Fibroblast of lung (primary cell): ENCODE results near the gene ANXA3. TPM values are rescaled to one million over a fixed set of nuclear protein-coding genes. Genes with fewer than 3 reads are reported as not detected.

ENCODE experiments used
- DNase-seq, 2 donors: peaks; one replicate each; pipeline versions ENCODE4 v3.0.0 to v3.0.0-alpha.2; 2010; ENCODE audit warnings: low read depth in 2 of 2
- H2AFZ ChIP-seq: 2 replicates; pipeline ENCODE4 v1.5.1; 2012; ENCODE audit warnings: low read length, control low read depth, inconsistent platforms
- H3K27ac ChIP-seq: 2 replicates; pipeline ENCODE4 v1.5.1; 2011; ENCODE audit warnings: low read length, control low read depth; ENCODE audit not compliant: insufficient read depth
- H3K27me3 ChIP-seq: 2 replicates; pipeline ENCODE4 v1.5.1; 2011; ENCODE audit warnings: mild to moderate bottlenecking, low read length; ENCODE audit not compliant: control insufficient read depth, insufficient read depth
- H3K36me3 ChIP-seq: 2 replicates; pipeline ENCODE4 v1.5.1; 2011; ENCODE audit warnings: low read length; ENCODE audit not compliant: control insufficient read depth, insufficient read depth
- H3K4me1 ChIP-seq: 2 replicates; pipeline ENCODE4 v1.5.1; 2011; ENCODE audit warnings: low read length; ENCODE audit not compliant: control insufficient read depth, insufficient read depth; ENCODE audit errors: extremely low read depth
- H3K4me2 ChIP-seq: 2 replicates; pipeline ENCODE4 v1.5.1; 2011; ENCODE audit warnings: low read length, control low read depth; ENCODE audit not compliant: insufficient read depth; ENCODE audit errors: extremely low read depth
- H3K4me3 ChIP-seq, 4 experiments: fragments of 200-600 bp in 1 of 4; sonication (generic) in 1 of 4; replicated peaks in 1 of 4; 2 replicates each; pipeline ENCODE4 v1.5.1; 2011 to 2016; ENCODE audit warnings: low read length in 4 of 4, low read depth in 3 of 4, mild to moderate bottlenecking in 3 of 4, control low read depth in 2 of 4, inconsistent platforms in 1 of 4, mixed read lengths in 1 of 4; ENCODE audit not compliant: insufficient read depth in 1 of 4; ENCODE audit errors: control extremely low read depth in 1 of 4
- H3K79me2 ChIP-seq: 2 replicates; pipeline ENCODE4 v1.5.1; 2012; ENCODE audit warnings: mild to moderate bottlenecking, low read length, inconsistent platforms; ENCODE audit not compliant: control insufficient read depth, insufficient read depth
- H3K9ac ChIP-seq: 2 replicates; pipeline ENCODE4 v1.5.1; 2011; ENCODE audit warnings: mild to moderate bottlenecking, low read length, control low read depth; ENCODE audit not compliant: insufficient read depth
- H3K9me3 ChIP-seq: 2 replicates; pipeline ENCODE4 v1.5.1; 2012; ENCODE audit warnings: low read depth, low read length; ENCODE audit not compliant: control insufficient read depth, insufficient read depth
- H4K20me1 ChIP-seq: 2 replicates; pipeline ENCODE4 v1.5.1; 2011; ENCODE audit warnings: low read length; ENCODE audit not compliant: control insufficient read depth, insufficient read depth; ENCODE audit errors: extremely low read depth
- CTCF ChIP-seq, 2 donors: IDR thresholded peaks in 1 of 2; conservative IDR thresholded peaks in 1 of 2; 1 replicate in 1 of 2; 2 replicates in 1 of 2; pipeline ENCODE4 v1.5.1; 2011 to 2012; ENCODE audit warnings: low read length in 2 of 2, control low read depth in 1 of 2, inconsistent platforms in 1 of 2, low read depth in 1 of 2, mild to moderate bottlenecking in 1 of 2
- EZH2 ChIP-seq: IDR thresholded peaks from 2 replicates; pipeline ENCODE4 v1.5.1; 2012; ENCODE audit warnings: low read length, control low read depth, mild to moderate bottlenecking; ENCODE audit errors: missing control alignments
- polyA plus RNA-seq, 2 donors: library from polyadenylated mRNA; depleted of rRNA in 1 of 2; stranded (reverse) in 1 of 2; unstranded in 1 of 2; fragments of >200 nt; gene quantifications; 2 replicates each; pipeline ENCODE4 v1.2.1, GENCODE V29; 2011 to 2012; ENCODE audit warnings: missing spikeins in 1 of 2
- total RNA-seq: library from RNA; depleted of rRNA; stranded (reverse); fragments of >200 nt; gene quantifications from 2 replicates; pipeline ENCODE4 v1.2.1, GENCODE V29; 2014

Gene ANXA3
- total and polyA plus RNA-seq, 2 donors (not counting 1 experiment from before 2014, with no cell fraction given), result 9.7 to 9.9 TPM

GRCh38 chr4:78659264-78659663, 107.7 kb downstream of the ANXA3 start:
- no peaks in the 10 kb centered on the region for H4K20me1 ChIP-seq
- H3K9me3 ChIP-seq, result no peaks in the 10 kb centered on the region
- H3K79me2 ChIP-seq, result no peaks in the 10 kb centered on the region
- no peak overlapping the region for H3K4me2 ChIP-seq
- H3K4me3 ChIP-seq, result no peak overlapping the region
- no peaks in the 10 kb centered on the region for H3K27me3 ChIP-seq
- peaks cover 17% of the 10 kb centered on the region for H3K4me1 ChIP-seq
- TF ChIP-seq EZH2 (no peak), CTCF (conservative IDR thresholded peaks at IDR 0.05 in 1 of 2, IDR thresholded peaks at IDR 0.05 in 1 of 2; ENCODE audit: low read depth in 1 of 2, low read length in 2 of 2) (no peak)
- peak; percentile 47 to 76 for DNase-seq
- H3K9ac ChIP-seq, result no peak overlapping the region
- H3K36me3 ChIP-seq, result no peaks in the 10 kb centered on the region
- H2AFZ ChIP-seq, result no peak overlapping the region
- no peak overlapping the region for H3K27ac ChIP-seq

GRCh38 chr4:78659665-78660064, 108.1 kb downstream of the ANXA3 start:
- Histone ChIP-seq H2AFZ (no peak overlapping the region), H3K9ac (no peak overlapping the region), H3K27ac (no peak overlapping the region), H3K4me1 (peaks cover 15% of the 10 kb centered on the region), H3K36me3 (no peaks in the 10 kb centered on the region), H3K4me3 (no peak overlapping the region), H3K4me2 (no peak overlapping the region), H3K9me3 (no peaks in the 10 kb centered on the region), H4K20me1 (no peaks in the 10 kb centered on the region), H3K27me3 (no peaks in the 10 kb centered on the region), H3K79me2 (no peaks in the 10 kb centered on the region)
- DNase-seq, result no peak
- no peak for TF ChIP-seq CTCF (conservative IDR thresholded peaks at IDR 0.05 in 1 of 2, IDR thresholded peaks at IDR 0.05 in 1 of 2; ENCODE audit: low read depth in 1 of 2, low read length in 2 of 2)

Other genes starting within 250 kb of the ANXA3 start
- 54.8 and 62.7 TPM in 2 replicates for gene BMP2K, start 224.6 kb downstream of the ANXA3 start, total RNA-seq
- 75.1 and 126 TPM in 2 replicates for gene BMP2K, start 224.6 kb downstream of the ANXA3 start, polyA plus RNA-seq